KOPT-K1 (cell line): ENCODE data around the gene FCRL1.

Experiments
- H3K27ac ChIP-seq: fragments of 200-600 bp; sonication (generic); 2 replicates; pipeline ENCODE4 v1.5.1; 2016; ENCODE audit warnings: antibody characterized with exemption, mild to moderate bottlenecking, low read depth, low read length; ENCODE audit not compliant: poor library complexity, severe bottlenecking
- H3K36me3 ChIP-seq: fragments of 200-600 bp; sonication (generic); 2 replicates; pipeline ENCODE4 v1.5.1; 2017; ENCODE audit warnings: antibody characterized with exemption, mild to moderate bottlenecking, low read length, moderate library complexity; ENCODE audit not compliant: insufficient read depth
- H3K9me3 ChIP-seq: fragments of 200-600 bp; sonication (generic); 2 replicates; pipeline ENCODE4 v1.5.1; 2017; ENCODE audit warnings: antibody characterized with exemption, low read length, mild to moderate bottlenecking; ENCODE audit not compliant: insufficient read depth, poor library complexity, severe bottlenecking

Gene FCRL1

GRCh38 chr1:157829711-157830110 is 9.8 kb upstream of the FCRL1 start:
- Histone ChIP-seq H3K9me3 (no peaks in the 10 kb centered on the region), H3K27ac (no peak overlapping the region), H3K36me3 (no peaks in the 10 kb centered on the region)

- Histone ChIP-seq H3K36me3 (no peaks in the 10 kb centered on the region), H3K27ac (no peak overlapping the region), H3K9me3 (no peaks in the 10 kb centered on the region)
Measured at GRCh38 chr1:157829210-157829609, 9.3 kb upstream of the FCRL1 start.

- no peaks in the 10 kb centered on the region for H3K9me3 ChIP-seq
- H3K36me3 ChIP-seq: no peaks in the 10 kb centered on the region
- no peak overlapping the region for H3K27ac ChIP-seq
Measured at GRCh38 chr1:157820299-157820698, 379 bp upstream of the FCRL1 start.

GRCh38 chr1:157819215-157819614 is 705 bp downstream of the FCRL1 start:
- H3K27ac ChIP-seq: no peak overlapping the region
- no peaks in the 10 kb centered on the region for H3K36me3 ChIP-seq
- no peaks in the 10 kb centered on the region for H3K9me3 ChIP-seq

GRCh38 chr1:157813269-157813668 is 6.7 kb downstream of the FCRL1 start:
- Histone ChIP-seq H3K9me3 (peaks cover 21% of the 10 kb centered on the region), H3K36me3 (no peaks in the 10 kb centered on the region), H3K27ac (no peak overlapping the region)

GRCh38 chr1:157806431-157807149 is 13.3 kb downstream of the FCRL1 start:
- no peaks in the 10 kb centered on the region for H3K9me3 ChIP-seq
- H3K27ac ChIP-seq: no peak overlapping the region

GRCh38 chr1:157803851-157804250 is 16.1 kb downstream of the FCRL1 start:
- Histone ChIP-seq H3K9me3 (no peaks in the 10 kb centered on the region), H3K27ac (no peak overlapping the region), H3K36me3 (no peaks in the 10 kb centered on the region)

More at GRCh38 chr1:157806431-157807149, 13.3 kb downstream of the FCRL1 start:
- no peaks in the 10 kb centered on the region for H3K36me3 ChIP-seq

GRCh38 chr1:157799996-157800395 is 19.9 kb downstream of the FCRL1 start:
- Histone ChIP-seq H3K9me3 (no peaks in the 10 kb centered on the region), H3K27ac (no peak overlapping the region), H3K36me3 (no peaks in the 10 kb centered on the region)

GRCh38 chr1:157798211-157798610 is 21.7 kb downstream of the FCRL1 start:
- Histone ChIP-seq H3K9me3 (peaks cover 11% of the 10 kb centered on the region), H3K27ac (no peak overlapping the region), H3K36me3 (no peaks in the 10 kb centered on the region)

GRCh38 chr1:157785248-157785647 is 34.7 kb downstream of the FCRL1 start:
- no peak overlapping the region for H3K27ac ChIP-seq

GRCh38 chr1:157784801-157785200 is 35.1 kb downstream of the FCRL1 start:
- no peaks in the 10 kb centered on the region for H3K9me3 ChIP-seq
- no peaks in the 10 kb centered on the region for H3K36me3 ChIP-seq
- H3K27ac ChIP-seq: no peak overlapping the region

More at GRCh38 chr1:157785248-157785647, 34.7 kb downstream of the FCRL1 start:
- H3K9me3 ChIP-seq: no peaks in the 10 kb centered on the region
- no peaks in the 10 kb centered on the region for H3K36me3 ChIP-seq

GRCh38 chr1:157782931-157783330 is 37.0 kb downstream of the FCRL1 start:
- no peak overlapping the region for H3K27ac ChIP-seq
- H3K9me3 ChIP-seq: no peaks in the 10 kb centered on the region
- no peaks in the 10 kb centered on the region for H3K36me3 ChIP-seq

GRCh38 chr1:157781048-157781447 is 38.9 kb downstream of the FCRL1 start:
- Histone ChIP-seq H3K9me3 (no peaks in the 10 kb centered on the region), H3K27ac (no peak overlapping the region), H3K36me3 (no peaks in the 10 kb centered on the region)

- H3K9me3 ChIP-seq: no peaks in the 10 kb centered on the region
- H3K27ac ChIP-seq: no peak within 1 kb of the TSS
- H3K36me3 ChIP-seq: no peaks in the 10 kb centered on the region
Measured at GRCh38 chr1:157776971-157777391, 42.9 kb downstream of the FCRL1 start, which contains the start of gene FCRL2. Gene FCRL2, minus strand, starts transcription at chr1:157777132. Its CDS starts 59 bp downstream, at chr1:157777073.

GRCh38 chr1:157775101-157775870 is 44.6 kb downstream of the FCRL1 start:
- Histone ChIP-seq H3K36me3 (no peaks in the 10 kb centered on the region), H3K9me3 (no peaks in the 10 kb centered on the region), H3K27ac (no peak overlapping the region)
